ENCODE results near the gene TACSTD2. TPM values are rescaled to one million over a fixed set of nuclear protein-coding genes. Genes with fewer than 3 reads are reported as not detected.

Gene TACSTD2
- total and polyA plus RNA-seq, 2 donors (not counting 1 experiment from before 2014, with no cell fraction given): not detected

DNA sequence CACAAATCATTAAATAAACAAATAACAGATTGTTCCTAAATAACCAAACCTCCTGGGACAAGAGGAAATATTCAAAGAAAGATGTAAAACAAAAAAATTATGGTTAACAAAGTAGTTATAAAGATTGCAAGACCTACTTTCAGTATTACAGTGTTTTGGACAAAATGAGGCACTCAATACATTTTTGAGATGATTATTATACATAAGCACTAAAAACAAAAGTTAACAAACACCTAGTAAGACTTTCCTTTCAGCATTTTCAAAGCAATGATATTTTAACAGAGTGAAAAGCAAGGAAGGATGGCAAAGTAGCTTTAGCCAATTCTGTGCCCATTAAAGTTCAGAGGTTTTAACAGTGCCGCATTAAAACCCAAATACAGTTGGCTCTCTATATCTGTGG, 47.8 kb downstream of the TACSTD2 start:
- no peak for DNase-seq
- ATAC-seq (ENCODE audit: low read depth): no peak

DNA sequence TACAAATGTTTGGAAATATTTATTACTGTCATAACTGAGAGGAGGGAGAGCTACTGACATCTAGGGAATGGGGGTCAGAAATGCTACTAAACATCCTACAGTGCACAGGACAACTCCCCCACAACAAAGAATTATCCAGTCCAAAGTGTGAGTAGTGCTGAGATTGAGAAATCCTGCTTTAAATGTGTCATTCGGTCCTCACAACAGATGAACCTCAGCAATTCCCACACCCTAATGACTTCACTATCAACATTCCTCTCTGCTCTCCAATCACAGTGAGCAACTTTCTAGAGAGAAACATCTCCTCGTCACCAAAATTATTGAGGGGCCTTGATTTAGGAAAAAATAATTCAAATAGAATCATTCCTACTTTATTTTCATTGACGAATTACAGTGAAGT, 48.5 kb downstream of the TACSTD2 start:
- Histone ChIP-seq H3K36me3 (replicated peaks in 1 of 2; ENCODE audit: control extremely low read depth in 1 of 2, control insufficient read depth in 1 of 2, extremely low read depth in 1 of 2, insufficient read depth in 2 of 2, low read length in 1 of 2) (peaks cover 0 to 5% of the 10 kb centered on the region in 2 experiments), H3K4me1 (ENCODE audit: control insufficient read depth in 2 of 2, insufficient read depth in 2 of 2, low read length in 2 of 2) (peaks cover 4 to 9% of the 10 kb centered on the region in 2 donors), H3K4me3 (ENCODE audit: control extremely low read depth in 1 of 5, extremely low read depth in 1 of 5, insufficient read depth in 1 of 5, low read depth in 2 of 5, low read length in 4 of 5) (no peak overlapping the region), H4K20me1 (ENCODE audit: control insufficient read depth, insufficient read depth, low read length, poor library complexity, severe bottlenecking) (no peaks in the 10 kb centered on the region), H3K27ac (ENCODE audit: low read length in 2 of 2) (no peak overlapping the region), H2AFZ (ENCODE audit: insufficient read depth, low read depth, low read length, poor library complexity, severe bottlenecking) (no peak overlapping the region), H3K9ac (ENCODE audit: low read length) (no peak overlapping the region), H3K27me3 (replicated peaks in 1 of 4; ENCODE audit: control extremely low read depth in 1 of 4, control insufficient read depth in 3 of 4, insufficient read depth in 4 of 4, low read length in 3 of 4) (no peaks in the 10 kb centered on the region), H3K9me3 (ENCODE audit: control extremely low read depth in 1 of 3, control insufficient read depth in 2 of 3, insufficient read depth in 1 of 3, low read length in 2 of 3) (no peaks in the 10 kb centered on the region), H3K79me2 (ENCODE audit: control insufficient read depth, insufficient read depth, low read length) (peaks cover 5% of the 10 kb centered on the region), H3K4me2 (replicated peaks; ENCODE audit: low read depth, low read length, poor library complexity, severe bottlenecking) (no peak overlapping the region)
- H3K27me3 Mint-ChIP-seq: no peaks in the 10 kb centered on the region
- ATAC-seq (ENCODE audit: low read depth) (no peak), DNase-seq (no peak)
- no peak for TF ChIP-seq EZH2 (IDR thresholded peaks at IDR 0.05; ENCODE audit: borderline replicate concordance, insufficient read depth, low read depth, low read length, poor library complexity, severe bottlenecking)
- TF ChIP-seq, protein P1, sequence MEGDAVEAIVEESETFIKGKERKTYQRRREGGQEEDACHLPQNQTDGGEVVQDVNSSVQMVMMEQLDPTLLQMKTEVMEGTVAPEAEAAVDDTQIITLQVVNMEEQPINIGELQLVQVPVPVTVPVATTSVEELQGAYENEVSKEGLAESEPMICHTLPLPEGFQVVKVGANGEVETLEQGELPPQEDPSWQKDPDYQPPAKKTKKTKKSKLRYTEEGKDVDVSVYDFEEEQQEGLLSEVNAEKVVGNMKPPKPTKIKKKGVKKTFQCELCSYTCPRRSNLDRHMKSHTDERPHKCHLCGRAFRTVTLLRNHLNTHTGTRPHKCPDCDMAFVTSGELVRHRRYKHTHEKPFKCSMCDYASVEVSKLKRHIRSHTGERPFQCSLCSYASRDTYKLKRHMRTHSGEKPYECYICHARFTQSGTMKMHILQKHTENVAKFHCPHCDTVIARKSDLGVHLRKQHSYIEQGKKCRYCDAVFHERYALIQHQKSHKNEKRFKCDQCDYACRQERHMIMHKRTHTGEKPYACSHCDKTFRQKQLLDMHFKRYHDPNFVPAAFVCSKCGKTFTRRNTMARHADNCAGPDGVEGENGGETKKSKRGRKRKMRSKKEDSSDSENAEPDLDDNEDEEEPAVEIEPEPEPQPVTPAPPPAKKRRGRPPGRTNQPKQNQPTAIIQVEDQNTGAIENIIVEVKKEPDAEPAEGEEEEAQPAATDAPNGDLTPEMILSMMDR (IDR thresholded peaks at IDR 0.05): no peak
- WGBS (ENCODE audit: insufficient coverage): no CpG with 5 or more reads among the region's 3 CpGs
- no peak overlapping the region for H3K27ac Mint-ChIP-seq
- H3K4me1 Mint-ChIP-seq: peaks cover 10% of the 10 kb centered on the region
- ChIA-PET CTCF (interaction anchor here (1.2 to 1.3 kb wide), 2 partner anchors 12 to 18 kb away, joined by 3 to 4 read pairs; partner anchors contain the start of gene OMA1), POLR2A (no interaction called here)
- no peak overlapping the region for H3K4me3 Mint-ChIP-seq
- no peaks in the 10 kb centered on the region for H3K9me3 Mint-ChIP-seq (ENCODE audit: insufficient read depth)
- intact Hi-C loops (cut with micrococcal nuclease): no loop called here

More for the DNA sequence above, 47.8 kb downstream of the TACSTD2 start:
- intact Hi-C loops (cut with micrococcal nuclease): no loop called here
- Histone ChIP-seq H3K4me2 (replicated peaks; ENCODE audit: low read depth, low read length, poor library complexity, severe bottlenecking) (no peak overlapping the region), H3K4me3 (ENCODE audit: control extremely low read depth in 1 of 5, extremely low read depth in 1 of 5, insufficient read depth in 1 of 5, low read depth in 2 of 5, low read length in 4 of 5) (no peak overlapping the region), H3K9ac (ENCODE audit: low read length) (no peak overlapping the region), H3K4me1 (ENCODE audit: control insufficient read depth in 2 of 2, insufficient read depth in 2 of 2, low read length in 2 of 2) (peaks cover 4 to 9% of the 10 kb centered on the region in 2 donors), H2AFZ (ENCODE audit: insufficient read depth, low read depth, low read length, poor library complexity, severe bottlenecking) (no peak overlapping the region), H3K27ac (ENCODE audit: low read length in 2 of 2) (no peak overlapping the region), H3K27me3 (replicated peaks in 1 of 4; ENCODE audit: control extremely low read depth in 1 of 4, control insufficient read depth in 3 of 4, insufficient read depth in 4 of 4, low read length in 3 of 4) (no peaks in the 10 kb centered on the region), H3K79me2 (ENCODE audit: control insufficient read depth, insufficient read depth, low read length) (peaks cover 5% of the 10 kb centered on the region), H3K36me3 (replicated peaks in 1 of 2; ENCODE audit: control extremely low read depth in 1 of 2, control insufficient read depth in 1 of 2, extremely low read depth in 1 of 2, insufficient read depth in 2 of 2, low read length in 1 of 2) (peaks cover 0 to 5% of the 10 kb centered on the region in 2 experiments), H4K20me1 (ENCODE audit: control insufficient read depth, insufficient read depth, low read length, poor library complexity, severe bottlenecking) (no peaks in the 10 kb centered on the region), H3K9me3 (ENCODE audit: control extremely low read depth in 1 of 3, control insufficient read depth in 2 of 3, insufficient read depth in 1 of 3, low read length in 2 of 3) (no peaks in the 10 kb centered on the region)
- ChIA-PET POLR2A (no interaction called here), CTCF (no interaction called here)
- no peaks in the 10 kb centered on the region for H3K27me3 Mint-ChIP-seq
- H3K4me3 Mint-ChIP-seq: no peak overlapping the region
- no peaks in the 10 kb centered on the region for H3K9me3 Mint-ChIP-seq (ENCODE audit: insufficient read depth)
- peaks cover 10% of the 10 kb centered on the region for H3K4me1 Mint-ChIP-seq
- no peak overlapping the region for H3K27ac Mint-ChIP-seq
- WGBS (ENCODE audit: insufficient coverage): no CpG with 5 or more reads among the region's 1 CpG
- TF ChIP-seq EZH2 (IDR thresholded peaks at IDR 0.05; ENCODE audit: borderline replicate concordance, insufficient read depth, low read depth, low read length, poor library complexity, severe bottlenecking): no peak
- TF ChIP-seq, protein P1 (IDR thresholded peaks at IDR 0.05): no peak

Other genes starting within 250 kb of the TACSTD2 start
- gene OMA1, start 30.5 kb downstream of the TACSTD2 start, total RNA-seq: 67.5 and 70.4 TPM in 2 replicates
- 22.0 and 22.8 TPM in 2 replicates for gene OMA1, start 30.5 kb downstream of the TACSTD2 start, polyA plus RNA-seq
- gene MYSM1, start 122.8 kb upstream of the TACSTD2 start, total RNA-seq: 57.4 and 65.0 TPM in 2 replicates
- 18.7 and 29.6 TPM in 2 replicates for gene MYSM1, start 122.8 kb upstream of the TACSTD2 start, polyA plus RNA-seq
- gene JUN, start 206.8 kb upstream of the TACSTD2 start, total RNA-seq: 94.4 and 95.3 TPM in 2 replicates
- 4,074 and 4,088 TPM in 2 replicates for gene JUN, start 206.8 kb upstream of the TACSTD2 start, polyA plus RNA-seq